ENCODE data around the gene WNT10A.

Gene WNT10A

GRCh38 chr2:218857371-218858137 lies 23.1 kb upstream of the WNT10A start:
- TF ChIP-seq, protein P1, sequence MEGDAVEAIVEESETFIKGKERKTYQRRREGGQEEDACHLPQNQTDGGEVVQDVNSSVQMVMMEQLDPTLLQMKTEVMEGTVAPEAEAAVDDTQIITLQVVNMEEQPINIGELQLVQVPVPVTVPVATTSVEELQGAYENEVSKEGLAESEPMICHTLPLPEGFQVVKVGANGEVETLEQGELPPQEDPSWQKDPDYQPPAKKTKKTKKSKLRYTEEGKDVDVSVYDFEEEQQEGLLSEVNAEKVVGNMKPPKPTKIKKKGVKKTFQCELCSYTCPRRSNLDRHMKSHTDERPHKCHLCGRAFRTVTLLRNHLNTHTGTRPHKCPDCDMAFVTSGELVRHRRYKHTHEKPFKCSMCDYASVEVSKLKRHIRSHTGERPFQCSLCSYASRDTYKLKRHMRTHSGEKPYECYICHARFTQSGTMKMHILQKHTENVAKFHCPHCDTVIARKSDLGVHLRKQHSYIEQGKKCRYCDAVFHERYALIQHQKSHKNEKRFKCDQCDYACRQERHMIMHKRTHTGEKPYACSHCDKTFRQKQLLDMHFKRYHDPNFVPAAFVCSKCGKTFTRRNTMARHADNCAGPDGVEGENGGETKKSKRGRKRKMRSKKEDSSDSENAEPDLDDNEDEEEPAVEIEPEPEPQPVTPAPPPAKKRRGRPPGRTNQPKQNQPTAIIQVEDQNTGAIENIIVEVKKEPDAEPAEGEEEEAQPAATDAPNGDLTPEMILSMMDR (IDR thresholded peaks at IDR 0.05; ENCODE audit: insufficient read depth, low read depth, low read length, missing control alignments) = no peak
- no peak overlapping the region for H3K4me3 ChIP-seq (ENCODE audit: low read depth, low read length)
- no peak for DNase-seq (ENCODE audit: low read depth)

DNA sequence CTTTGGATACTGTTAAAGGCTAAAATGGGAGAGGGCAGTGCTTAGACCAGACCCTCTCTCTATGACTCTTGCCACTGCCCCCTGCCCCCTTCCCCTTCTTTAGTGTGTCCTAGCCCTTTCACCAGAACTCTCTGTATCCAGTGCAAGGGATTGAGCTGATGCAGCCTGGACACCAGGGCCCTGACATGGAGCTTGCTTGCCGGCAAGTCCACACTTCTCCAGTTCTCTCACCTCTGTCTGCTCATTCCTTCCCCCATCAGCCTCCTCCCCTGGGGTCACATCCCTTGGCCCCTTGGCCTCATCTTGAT lies 22.6 kb upstream of the WNT10A start:
- DNase-seq (ENCODE audit: low read depth) = no peak
- TF ChIP-seq, protein P1 (IDR thresholded peaks at IDR 0.05; ENCODE audit: insufficient read depth, low read depth, low read length, missing control alignments) = no peak
- no peak overlapping the region for H3K4me3 ChIP-seq (ENCODE audit: low read depth, low read length)

- no peak for DNase-seq (ENCODE audit: low read depth)
- no peak overlapping the region for H3K4me3 ChIP-seq (ENCODE audit: low read depth, low read length)
- TF ChIP-seq, protein P1 (IDR thresholded peaks at IDR 0.05; ENCODE audit: insufficient read depth, low read depth, low read length, missing control alignments) = no peak
These were observed 21.7 kb upstream of the WNT10A start for GRCh38 chr2:218858671-218859555.

DNA sequence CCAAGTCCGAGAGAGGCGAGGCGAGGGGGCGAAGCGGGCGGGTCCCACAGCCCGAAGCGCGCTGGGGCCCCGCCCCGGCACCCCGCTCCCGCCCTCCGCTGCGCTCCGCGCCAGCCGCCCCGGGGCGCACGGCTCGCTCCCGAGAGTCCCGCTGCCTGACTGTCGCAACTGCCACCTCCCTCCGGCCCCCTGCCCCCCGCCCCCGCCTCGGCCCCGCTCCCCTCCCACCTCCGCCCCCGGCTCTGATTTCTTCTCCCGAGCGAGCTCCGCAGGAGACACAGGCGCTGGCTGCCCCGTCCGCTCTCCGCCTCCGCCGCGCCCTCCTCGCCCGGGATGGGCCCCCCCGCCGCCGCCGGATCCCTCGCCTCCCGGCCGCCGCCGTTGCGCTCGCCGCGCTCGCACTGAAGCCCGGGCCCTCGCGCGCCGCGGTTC lies 21.1 kb upstream of the WNT10A start, which contains the start of gene WNT6:
TSS of gene WNT6 (plus strand) at position 250 of the 432 bp plus-strand sequence. CDS start 233 bp downstream, outside the sequence.
- TF ChIP-seq, protein P1 (IDR thresholded peaks at IDR 0.05; ENCODE audit: insufficient read depth, low read depth, low read length, missing control alignments) = no peak
- DNase-seq (ENCODE audit: low read depth) = no peak
- H3K4me3 ChIP-seq (ENCODE audit: low read depth, low read length) = no peak within 1 kb of the TSS

DNA sequence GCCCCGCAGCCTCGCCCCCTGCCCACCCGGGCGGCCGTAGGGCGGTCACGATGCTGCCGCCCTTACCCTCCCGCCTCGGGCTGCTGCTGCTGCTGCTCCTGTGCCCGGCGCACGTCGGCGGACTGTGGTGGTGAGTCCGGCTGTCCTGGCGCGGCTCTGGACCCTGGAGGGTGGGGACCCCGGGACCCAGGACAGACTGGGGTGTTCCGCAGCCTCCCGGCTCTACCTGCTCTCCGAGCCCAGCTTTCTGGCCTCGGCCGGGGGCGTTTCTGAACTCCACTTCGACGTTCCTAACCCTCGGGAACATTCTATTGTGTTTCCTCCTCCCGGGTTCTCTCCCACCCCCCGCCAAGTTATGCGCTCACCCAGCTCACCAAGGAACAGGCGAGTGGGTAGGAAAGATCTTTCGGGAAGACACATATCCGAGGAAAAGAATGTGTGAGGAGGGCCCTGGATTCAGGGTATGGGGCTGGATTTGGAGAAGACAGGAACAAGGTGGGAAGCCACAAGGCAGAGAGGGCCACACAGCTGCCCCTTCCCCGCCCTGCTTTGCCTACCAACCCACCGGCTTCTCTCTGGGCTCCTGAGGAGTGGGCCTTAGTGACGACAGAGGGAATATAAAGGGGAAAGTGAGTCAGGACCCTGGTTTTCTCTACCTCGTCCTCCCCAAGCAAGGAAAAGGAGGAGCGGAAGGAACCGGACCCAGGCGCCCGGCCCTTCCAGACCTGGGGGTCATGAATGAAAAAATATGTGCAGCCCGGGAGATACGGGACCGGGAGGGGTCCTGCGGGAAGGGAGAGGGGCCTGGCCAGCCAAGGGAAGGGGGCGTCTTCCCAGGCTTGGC lies 20.4 kb upstream of the WNT10A start:
- TF ChIP-seq, protein P1 (IDR thresholded peaks at IDR 0.05; ENCODE audit: insufficient read depth, low read depth, low read length, missing control alignments) = no peak
- no peak overlapping the region for H3K4me3 ChIP-seq (ENCODE audit: low read depth, low read length)
- DNase-seq (ENCODE audit: low read depth) = no peak

- no peak for DNase-seq (ENCODE audit: low read depth)
- H3K4me3 ChIP-seq (ENCODE audit: low read depth, low read length) = no peak overlapping the region
These were observed 19.7 kb upstream of the WNT10A start for GRCh38 chr2:218860950-218861381.

More at GRCh38 chr2:218860950-218861381, 19.7 kb upstream of the WNT10A start:
- TF ChIP-seq, protein P1 (IDR thresholded peaks at IDR 0.05; ENCODE audit: insufficient read depth, low read depth, low read length, missing control alignments) = no peak

All from GM12865 (cell line).